GM21529 (cell line): Measurements from ENCODE around the gene WNT7A.
"Not testable (repeated sequence)": the region's sequence is repeated elsewhere in the genome, so short reads cannot be mapped to it uniquely, and the experiment has no call there.

Experiments used
- ATAC-seq: cut with Tn5 transposase; IDR thresholded peaks from one replicate; pipeline ENCODE4 v1.9.1; 2021; ENCODE audit not compliant: unreplicated experiment

WNT7A gene

DNA sequence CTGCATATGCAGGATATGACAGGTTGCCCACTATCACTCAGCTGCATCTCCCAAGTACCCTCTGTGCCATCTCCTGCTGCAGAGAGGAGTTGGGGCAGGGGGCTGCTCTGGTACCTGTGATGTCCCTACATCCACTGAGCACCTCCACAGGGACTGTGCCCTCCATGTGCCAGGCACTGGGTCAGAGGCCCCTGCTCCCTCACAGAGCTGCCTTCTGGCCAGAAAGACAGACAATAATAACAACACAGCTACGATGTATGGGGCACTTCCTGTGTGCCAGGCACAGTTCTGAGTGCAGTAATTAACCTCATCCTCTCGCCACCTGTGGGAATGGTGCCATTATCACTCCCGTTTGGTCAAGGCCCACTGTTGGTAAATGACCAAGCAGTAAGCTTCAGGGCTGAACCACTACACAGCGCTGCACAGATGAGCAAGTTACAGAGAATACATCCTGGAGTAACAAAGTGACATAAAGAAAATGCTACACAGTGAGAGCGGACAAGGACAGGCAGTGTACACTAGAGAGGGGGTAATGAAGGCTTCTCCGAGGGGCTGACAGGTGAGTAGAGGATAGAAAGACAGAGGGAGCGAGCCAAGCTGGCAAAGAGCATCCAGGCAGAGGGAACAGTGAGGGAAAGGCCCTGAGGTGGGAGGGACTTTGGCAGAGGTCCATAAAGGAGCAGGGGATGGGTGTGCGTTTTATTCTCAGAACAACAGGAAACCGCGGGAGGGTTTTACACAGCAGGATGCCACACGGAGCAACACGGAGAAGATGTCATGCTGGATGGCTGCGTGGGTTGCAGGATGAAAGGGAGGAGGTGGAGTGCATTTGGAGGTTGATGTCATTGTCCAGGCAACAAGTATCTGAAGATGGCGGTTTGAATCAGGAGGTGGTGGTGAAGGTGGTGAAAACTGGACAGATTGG, 13.6 kb downstream of the WNT7A start:
- ATAC-seq, result no peak

DNA sequence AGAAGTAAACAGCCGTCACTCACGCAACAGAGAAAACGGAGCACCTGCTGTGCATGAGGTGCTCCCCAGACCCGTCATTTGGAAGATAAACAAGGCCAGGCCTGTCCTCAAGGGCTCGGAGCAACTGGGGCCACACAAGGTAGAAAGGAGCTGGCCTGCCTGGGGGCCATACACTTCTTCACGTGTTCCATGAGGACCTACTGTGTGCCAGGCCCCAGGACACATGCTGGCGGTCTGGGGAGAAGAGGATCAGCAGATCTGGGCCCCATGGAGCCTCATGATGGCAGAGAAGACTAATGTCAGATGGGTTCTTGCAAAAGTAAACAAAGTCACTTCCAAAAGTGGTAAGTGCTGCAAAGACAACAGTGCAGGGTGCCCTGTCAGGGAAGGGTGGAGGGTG, 14.3 kb downstream of the WNT7A start:
- ATAC-seq, result no peak

DNA sequence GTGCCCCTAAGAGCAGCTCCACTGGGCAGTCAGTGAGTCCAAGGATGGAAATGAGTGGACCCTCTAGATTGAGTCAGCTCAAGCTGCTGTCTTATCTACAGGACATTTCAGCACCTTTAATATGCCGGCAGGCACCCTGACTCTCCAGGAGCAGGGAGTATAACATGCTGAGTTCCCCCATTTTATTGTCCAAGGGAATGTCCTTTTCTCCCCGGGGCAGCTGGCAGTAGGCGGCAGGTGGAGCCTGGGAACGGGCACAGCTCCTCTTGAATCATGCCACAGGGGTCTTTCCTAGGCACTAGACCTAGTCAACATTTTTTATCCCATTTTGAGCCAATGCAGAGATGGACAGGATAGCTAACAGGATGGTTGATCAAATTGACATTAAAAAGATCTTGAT, 14.8 kb downstream of the WNT7A start:
- ATAC-seq, result no peak

DNA sequence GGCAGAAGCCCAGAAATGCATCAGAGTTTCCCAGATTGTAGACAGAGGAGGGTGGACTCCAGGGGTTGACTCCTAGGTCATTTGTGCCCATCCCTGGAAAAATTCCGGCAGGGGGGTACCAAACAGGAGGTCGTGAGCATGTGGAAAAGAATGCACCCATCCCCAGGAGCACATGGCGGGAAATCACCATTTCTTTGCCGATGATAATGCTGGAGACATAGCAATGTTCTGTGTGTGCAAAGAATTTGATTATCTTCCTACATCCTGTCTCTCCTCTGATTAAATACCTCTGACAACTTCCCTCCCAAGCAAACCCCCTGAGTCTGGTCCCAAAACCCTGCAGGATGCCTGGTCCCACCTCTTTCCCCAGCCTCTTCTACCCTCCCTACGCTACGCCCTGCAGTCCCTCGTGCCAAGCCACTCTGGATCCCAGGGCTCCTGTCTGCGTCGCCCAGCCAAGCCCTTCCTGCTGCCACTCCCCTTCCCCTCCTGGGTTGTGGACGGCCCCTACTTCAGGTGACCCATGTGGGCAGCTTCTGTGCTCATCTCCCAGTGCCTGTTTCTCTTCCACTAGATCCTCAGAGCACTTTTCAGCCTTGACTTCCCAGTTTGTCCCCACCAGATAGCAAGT, 15.8 kb downstream of the WNT7A start:
- ATAC-seq, result no peak

DNA sequence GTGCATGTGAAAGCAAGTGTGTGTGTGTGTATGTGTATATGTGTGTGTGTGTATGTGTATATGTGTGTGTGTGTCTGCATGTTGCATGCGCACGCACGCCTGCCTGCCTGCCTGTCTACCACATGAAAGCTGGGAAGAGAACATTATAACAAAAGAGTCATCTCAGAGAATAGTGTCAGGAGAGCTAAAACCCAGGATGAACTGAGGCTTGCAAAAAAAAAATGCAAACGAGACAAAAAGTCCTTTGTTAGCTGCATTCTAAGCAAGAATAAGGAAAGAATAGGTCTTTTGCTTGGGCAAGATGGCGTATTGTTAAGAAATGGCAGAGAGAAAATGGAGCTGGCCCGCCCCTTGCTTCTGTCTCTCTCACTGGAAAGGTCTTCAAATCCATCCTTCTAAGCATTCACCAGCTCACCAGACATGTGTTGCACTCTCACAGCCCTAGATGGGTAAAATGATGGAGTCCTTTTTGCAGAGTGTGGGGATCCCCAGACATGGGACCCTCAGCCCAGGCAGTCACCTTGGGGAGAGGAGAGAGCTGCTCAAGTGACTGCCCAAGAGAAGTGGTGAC, 16.4 kb downstream of the WNT7A start:
- no peak for ATAC-seq

DNA sequence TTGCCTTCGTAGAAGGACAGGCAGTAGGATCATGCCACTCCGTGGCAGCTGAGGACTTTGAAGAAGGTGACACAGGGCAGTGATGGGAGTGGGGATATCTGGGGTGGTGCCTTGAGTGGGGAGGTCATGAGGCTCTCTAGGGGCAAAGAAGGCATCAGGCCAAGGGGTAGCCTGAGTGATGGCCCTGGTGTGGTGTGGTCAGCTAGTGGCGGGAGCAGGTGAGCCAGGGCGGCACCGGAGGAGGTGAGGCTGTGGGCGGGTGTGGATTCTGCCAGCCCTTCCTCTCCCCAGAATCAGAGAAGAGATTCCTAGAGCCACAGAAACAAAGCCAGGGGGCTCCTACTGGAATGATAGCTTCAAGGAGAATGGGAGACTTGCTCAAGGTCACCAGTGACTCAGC, 18.4 kb downstream of the WNT7A start:
- no peak for ATAC-seq

DNA sequence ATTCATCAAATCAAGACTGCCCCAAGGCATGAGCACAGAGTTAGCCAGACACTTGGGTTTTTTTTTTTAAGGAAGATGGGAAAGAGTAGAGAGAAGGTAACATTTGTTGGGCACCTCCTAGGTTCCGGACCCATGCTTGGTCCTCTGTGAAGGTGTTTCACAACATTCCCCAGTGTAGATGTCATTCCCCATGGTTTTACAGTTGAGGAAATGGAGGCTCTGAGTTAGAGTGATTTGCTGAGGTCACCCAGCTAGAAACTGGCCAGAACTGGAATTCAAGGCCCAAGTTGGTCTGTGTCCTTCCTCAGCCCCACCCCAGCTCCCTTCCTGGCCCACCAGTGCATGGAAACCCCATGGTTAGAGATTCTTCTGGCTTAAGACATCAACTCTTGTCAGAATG, 19.9 kb downstream of the WNT7A start:
- no peak for ATAC-seq

DNA sequence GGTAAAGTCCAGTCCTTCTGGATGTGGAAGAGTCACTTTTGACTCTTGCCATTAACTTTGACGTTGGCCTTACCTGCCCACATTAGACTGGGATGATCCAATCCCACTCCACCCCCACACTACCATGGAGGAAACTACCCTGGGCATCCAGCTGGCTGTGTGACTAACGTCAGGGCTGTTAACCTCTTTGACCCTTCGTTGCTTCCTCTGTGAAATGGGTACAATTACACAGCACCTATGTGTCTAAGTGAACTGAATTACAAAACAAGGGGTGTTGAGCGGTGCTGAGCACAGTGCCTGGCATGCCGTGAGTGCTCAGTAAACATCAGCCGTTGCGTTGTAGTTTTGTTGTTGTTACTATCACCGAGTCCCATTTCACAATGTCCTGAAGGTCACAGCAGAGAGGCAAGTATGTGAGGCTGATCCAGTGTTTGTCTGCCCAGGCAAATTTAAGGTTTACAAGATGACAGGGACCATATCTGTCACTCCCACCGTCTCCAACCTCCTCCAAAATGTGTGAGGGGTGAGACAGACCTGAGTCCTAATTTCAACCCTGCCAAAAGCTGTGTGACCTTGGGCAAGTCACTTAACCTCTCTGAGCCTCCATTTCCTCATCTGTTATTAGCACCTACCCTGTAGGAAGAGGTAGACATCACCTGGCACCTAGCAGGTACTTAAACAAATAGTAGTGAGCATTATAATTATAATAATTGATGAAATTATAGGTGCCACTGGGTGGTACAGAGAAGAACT, 20.9 kb downstream of the WNT7A start:
- ATAC-seq, result no peak

DNA sequence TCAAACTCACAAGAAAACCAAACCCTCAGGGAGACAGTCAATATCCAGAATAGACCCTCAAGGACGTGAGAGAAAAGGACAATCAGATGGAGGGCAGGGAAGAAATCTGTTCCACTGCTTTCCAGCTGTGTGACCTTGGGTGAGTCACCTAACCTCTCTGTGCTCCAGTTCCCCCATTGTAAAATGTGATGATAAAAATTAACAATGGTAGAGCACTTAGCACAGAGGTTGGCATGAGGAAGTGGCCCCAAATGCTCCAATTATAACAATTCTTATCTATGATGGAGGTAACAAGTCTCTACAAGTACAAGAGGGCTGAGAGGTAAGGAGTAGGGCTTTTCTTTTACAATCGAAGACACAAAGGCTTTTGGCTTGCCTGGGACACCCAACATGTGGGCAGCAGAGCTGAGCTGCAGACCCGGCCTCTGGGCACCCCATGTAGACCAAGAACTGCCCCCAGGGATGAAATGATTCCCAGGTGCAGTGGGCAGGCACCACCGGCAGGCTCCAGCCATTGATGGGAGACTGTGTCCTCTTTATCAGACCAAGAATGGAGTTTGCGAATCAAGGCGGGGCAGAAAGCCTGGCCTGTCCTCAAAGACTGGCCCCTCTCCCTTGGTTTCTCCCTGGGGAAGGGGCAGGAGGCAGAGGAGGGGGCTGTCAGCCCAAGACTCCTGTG, 22.0 kb downstream of the WNT7A start:
- no peak for ATAC-seq

DNA sequence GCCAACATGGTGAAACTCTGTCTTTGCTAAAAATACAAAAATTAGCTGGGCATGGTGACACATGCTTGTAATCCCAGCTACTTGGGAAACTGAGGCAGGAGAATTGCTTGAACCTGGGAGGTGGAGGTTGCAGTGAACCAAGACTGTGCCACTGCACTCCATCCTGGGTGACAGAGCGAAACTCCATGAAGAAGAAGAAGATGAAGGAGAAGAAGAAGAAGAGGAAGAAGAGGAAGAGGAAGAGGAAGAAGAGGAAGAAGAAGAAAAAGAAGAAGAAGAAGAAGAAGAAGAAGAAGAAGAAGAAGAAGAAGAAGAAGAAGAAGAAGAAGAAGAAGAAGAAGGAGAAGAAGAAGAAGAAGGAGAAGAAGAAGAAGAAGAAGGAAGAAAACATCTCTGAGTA, 23.2 kb downstream of the WNT7A start:
- ATAC-seq, result not testable (repeated sequence)

DNA sequence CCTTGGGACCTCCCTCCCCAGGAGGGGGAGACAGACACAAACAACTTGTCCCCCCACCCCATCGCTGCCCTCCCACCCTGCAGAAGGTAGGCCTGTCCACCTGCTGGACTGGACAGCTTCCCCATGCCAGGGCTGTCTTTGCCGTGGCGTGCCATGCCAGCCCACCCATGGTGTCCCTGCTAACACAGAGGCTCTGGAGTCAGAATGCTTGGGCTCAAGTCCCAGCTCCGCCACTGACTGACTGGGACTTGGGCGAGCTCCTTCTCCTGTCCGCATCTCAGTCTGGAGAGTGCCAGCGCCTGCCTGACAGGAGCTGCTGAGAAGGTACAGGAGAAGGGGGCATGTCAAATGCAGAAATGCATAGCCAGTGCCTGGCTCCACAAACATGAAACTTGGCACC, 23.9 kb downstream of the WNT7A start:
- ATAC-seq, result no peak

DNA sequence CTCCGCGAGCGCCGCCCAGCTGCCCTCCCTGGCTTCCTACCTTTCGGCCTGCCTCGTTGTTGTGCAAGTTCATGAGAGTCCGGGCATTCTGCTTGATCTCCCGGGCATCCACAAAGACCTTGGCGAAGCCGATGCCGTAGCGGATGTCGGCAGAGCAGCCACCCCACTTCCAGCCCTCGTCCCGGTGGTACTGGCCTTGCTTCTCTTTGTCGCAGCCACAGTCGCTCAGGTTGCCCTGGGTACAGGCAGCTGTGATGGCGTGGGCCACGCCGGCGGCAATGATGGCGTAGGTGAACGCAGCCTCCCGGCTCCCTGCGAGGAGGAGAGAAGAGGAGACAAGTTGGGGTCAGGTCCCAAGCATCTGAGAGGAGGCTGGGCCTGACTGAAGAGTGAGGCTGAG, 25.4 kb downstream of the WNT7A start:
- ATAC-seq, result no peak

DNA sequence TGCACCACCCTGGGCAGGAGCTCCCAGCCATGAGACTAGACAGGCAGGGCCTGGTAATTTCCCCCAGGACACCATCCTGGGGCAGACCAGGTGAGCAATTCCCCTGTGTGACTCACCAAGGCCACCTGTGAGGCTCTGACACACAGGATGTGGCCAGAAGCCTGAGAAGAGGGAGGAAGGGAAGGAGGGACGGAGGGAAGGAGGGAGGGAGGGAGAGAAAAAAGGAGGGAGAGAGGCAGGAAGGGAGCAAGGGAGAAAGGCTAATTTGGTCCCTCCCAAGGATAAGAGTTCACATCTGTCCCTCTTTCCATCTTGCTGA, 25.9 kb downstream of the WNT7A start:
- ATAC-seq, result no peak

DNA sequence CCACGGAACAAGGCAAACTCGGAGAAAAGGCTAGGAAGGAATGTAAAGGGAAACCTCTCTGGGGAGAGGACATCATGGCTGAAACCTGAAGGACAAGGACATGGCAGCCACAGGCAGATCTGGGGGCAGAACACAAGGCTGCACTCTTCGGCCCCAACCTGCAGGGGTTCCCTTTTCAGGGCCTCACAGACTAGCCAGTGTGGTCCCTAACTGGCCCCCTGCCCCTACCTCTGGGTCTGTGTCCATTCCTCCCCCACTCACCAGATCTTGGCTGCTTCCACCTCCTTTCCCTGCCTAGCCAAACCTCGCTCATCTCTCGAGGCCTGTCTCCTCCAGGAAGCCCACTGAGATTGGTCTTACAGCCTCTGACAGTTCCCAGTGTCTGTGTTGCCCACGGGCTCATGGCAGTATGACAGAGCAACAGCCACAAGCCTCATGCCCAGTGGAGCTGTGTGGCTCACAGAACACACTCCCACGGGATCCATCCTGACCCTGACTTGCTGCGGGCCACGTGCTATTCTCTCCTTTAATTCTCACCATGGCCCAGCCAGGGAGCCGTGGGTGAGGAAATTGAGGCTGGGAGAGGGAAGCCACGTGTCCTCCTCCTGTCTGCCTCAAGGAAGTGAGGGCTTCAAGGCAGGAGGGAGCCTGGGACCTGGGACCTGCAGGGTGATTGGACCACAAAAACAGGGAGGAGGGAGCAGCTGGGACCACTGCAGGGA, 26.5 kb downstream of the WNT7A start:
- ATAC-seq, result no peak

DNA sequence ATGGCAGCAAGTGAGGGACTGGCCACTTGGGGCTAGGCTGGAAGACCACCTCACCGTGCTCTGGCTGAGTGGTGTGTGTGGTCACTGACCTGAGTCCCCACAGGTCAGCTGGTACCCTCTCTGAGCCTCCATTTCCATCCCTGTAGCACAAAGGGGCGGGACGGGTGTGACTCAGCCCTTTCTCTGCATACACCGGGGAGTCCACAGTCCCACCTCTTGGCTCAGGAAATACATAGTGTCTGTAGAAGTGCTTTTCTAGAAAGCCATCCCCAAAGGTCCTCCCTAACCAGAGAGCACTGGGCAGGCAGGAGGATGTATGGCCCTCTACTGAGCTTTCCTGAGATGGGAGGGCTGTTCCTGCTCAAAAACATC, 27.2 kb downstream of the WNT7A start:
- no peak for ATAC-seq

DNA sequence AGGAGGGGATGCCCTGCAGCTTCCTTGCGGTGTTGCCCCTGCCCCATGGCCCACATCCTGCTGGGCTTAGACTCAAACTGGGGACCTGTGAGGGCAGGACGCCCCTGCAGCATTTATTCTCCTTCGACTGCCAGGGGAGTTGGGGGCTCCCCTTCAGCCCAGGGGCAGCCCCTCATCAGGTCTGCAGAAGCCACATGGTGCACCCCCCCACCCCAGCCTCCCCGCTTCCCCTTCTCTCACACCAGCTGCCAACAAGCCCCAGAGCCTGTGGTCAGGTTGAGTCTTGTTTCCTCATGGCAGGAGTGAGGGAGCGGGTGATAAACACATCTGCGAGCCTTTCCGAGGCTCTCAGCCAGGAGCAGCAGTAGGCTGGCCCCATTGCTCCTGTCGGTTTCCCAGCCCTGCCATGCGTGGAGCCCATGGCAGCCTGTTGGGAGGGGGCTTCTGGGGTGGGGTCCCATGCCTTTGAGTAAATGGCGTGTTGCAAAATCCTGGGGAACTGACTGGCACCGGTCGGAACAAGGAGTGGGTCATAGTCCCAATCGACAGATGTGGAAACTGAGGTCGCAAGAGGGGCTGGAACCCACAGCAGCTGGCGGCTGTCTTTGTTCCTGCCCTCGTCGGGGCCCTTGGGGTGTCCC, 27.8 kb downstream of the WNT7A start:
- no peak for ATAC-seq

DNA sequence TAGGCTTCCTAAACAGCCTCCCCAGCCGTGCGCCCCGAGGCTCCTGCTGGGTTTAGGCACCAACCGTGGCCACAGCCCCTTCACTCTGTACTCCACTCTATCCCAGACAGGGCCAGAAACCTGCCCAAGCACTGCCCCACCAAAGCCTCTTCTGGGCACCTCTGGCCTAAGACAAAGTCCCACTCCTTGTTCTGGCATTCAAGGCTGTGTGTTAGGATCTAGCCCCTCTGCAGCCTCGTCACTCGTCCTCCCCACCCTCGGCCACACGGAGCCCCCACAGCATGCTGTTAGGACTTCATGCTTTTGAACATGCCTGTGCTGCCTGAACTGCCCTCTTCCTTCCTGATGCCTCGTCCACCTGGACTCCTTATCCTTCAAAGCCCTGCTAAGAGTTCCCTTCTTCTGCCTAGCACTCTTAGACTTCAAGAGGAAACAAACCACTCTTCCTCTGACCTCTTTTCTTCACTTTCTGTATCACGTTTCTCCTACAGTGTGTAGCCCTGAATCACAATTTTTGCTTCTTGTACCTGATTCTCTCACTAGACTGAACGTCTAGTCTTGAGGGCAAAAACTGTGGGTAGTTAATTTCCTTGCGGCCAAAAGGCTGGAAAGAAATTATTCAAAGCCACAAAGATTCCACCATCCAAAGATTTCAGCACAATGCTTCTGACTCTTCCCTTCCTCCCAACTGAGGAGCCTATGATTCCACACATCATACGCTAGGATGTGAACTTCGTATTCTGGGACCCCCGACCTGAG, 28.6 kb downstream of the WNT7A start:
- ATAC-seq, result no peak

DNA sequence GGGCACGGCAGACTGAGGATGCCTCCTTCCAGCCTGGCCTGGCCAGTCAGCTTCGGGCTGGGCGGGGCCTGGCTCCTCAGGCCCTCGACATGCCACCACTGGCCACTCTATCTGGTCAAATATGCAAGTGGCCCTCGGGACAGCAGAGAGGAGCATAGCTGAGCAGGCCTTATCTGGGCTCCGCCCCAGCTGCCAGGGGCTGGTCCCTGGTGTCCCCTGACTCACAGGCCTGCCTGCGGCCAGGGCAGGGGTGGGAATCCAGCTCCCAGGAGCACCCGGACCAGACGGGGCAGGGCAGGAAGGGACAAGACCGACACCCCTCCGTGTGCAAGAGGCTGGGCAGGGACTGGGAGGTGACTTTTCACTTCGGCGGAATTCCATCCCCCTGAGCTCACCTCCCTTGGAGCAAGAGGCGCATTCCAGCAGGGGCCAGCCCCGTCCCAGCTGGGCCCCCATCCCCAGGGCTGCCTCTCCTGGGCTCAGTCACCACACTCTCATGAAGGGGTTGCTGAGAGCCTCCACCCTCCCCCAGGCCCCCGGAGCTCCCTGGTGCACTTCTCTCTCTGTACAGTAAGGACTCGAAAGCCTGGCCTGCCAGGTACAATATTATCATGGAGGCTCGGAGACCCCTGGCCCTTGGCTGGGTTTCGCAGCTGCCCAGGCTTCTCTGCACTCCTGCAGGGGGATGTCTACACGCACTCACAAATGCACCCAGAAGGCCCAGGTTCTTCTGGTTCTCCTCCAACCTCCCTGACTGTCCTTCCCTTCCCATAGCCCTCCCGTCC, 29.5 kb downstream of the WNT7A start:
- no peak for ATAC-seq

DNA sequence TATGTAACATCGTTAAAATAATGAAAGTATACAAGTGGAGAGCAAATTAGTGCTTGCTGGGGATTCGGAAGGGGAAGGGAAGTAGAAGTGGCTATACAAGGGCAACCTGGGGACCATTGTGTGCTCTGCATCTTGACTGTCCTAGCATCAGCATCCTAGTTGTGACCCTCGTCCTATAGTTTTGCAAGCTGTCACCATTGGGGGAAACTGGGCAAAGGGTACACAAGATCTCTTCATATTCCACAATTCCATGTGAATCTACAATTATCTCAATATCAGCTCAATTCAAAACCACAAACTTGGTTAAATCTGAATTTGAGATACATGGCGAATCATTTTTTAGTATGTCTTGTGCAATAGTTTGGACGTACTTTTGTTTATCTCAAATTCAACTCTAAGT, 30.9 kb downstream of the WNT7A start:
- no peak for ATAC-seq
